RWPE1 (cell line): ENCODE results near the gene PTPRE.

Source experiments
- CTCF ChIA-PET: fragments of 350-600 bp; sonication (Branson Sonifier 250); formaldehyde crosslinking; extraction: SDS; loops from one replicate; lab custom pipeline; 2021; lab: Yijun Ruan, JAX
- POLR2A ChIA-PET: fragments of 400-600 bp; formaldehyde crosslinking; extraction: SDS; loops from one replicate; lab custom pipeline; 2020; ENCODE audit warnings: antibody characterized with exemption; ENCODE audit not compliant: low non-redundant PET; lab: Yijun Ruan, JAX
- DNase-seq: peaks from one replicate; pipeline ENCODE4 v3.0.0; 2012; ENCODE audit warnings: low spot score
- H3K27ac ChIP-seq: fragments of 450-650 bp; 2 replicates; pipeline ENCODE4 v1.5.1; 2017
- TF ChIP-seq, protein P1 (sequence below): fragments of 450-650 bp; conservative IDR thresholded peaks from 2 replicates; pipeline ENCODE4 v1.5.1; 2017; ENCODE audit warnings: low read depth, mild to moderate bottlenecking

Gene PTPRE

DNA sequence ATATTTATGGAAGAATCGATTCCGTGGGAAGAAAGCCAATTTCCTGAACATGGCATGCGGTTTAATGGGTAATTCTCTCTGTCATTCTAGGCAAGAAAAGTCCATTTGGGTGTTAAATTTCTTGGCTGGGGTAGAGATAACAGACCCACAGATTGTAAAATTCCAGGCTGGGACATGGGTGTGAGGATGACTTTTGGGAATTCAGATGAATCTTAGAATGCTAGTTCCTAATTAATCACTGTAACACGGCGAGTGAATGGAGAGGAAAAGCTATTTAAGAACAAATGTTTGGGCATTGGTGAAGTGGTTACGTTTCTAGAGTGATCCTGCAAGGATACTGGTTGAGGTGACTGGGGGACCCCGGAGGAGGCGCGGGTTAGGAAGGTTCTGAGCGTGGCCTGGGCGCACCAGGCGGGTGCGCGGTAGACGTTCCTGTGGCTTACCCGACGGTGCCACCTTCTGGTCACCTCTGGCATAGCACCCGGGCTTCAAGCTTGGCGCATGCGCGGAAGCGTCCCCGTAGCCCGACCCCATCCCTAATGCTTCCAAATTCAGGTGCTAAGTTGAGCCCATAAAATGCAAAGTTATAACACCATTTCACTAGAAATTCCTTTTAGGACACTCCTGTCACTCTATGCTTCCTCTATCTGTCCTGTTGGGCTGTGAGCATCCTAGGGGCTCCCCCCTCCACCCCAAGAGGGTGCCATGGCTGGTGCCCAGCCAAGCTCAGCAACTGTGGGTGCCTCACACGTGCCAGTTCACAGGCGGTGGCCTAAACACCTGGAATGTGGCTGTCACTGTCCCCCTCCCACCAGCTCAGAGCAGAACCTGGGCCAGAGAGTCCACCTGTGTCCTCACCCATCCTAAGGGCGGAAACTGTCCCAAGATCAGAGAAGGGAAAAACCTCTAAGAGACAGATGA is 104.4 kb downstream of the PTPRE start:
- TF ChIP-seq, protein P1, sequence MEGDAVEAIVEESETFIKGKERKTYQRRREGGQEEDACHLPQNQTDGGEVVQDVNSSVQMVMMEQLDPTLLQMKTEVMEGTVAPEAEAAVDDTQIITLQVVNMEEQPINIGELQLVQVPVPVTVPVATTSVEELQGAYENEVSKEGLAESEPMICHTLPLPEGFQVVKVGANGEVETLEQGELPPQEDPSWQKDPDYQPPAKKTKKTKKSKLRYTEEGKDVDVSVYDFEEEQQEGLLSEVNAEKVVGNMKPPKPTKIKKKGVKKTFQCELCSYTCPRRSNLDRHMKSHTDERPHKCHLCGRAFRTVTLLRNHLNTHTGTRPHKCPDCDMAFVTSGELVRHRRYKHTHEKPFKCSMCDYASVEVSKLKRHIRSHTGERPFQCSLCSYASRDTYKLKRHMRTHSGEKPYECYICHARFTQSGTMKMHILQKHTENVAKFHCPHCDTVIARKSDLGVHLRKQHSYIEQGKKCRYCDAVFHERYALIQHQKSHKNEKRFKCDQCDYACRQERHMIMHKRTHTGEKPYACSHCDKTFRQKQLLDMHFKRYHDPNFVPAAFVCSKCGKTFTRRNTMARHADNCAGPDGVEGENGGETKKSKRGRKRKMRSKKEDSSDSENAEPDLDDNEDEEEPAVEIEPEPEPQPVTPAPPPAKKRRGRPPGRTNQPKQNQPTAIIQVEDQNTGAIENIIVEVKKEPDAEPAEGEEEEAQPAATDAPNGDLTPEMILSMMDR = peak; percentile 96
- peak; percentile 96 for DNase-seq
- no peak overlapping the region for H3K27ac ChIP-seq
- CTCF ChIA-PET = interaction anchor here (0.5 to 5.9 kb wide), 52 partner anchors 8 to 1432 kb away, joined by 3 to 144 read pairs (median 4); partner anchors contain the start of gene PTPRE
- POLR2A ChIA-PET = interaction anchor here (1.2 kb wide), 1 partner anchor 103 kb away, joined by 3 read pairs; no protein-coding TSS in a partner anchor

DNA sequence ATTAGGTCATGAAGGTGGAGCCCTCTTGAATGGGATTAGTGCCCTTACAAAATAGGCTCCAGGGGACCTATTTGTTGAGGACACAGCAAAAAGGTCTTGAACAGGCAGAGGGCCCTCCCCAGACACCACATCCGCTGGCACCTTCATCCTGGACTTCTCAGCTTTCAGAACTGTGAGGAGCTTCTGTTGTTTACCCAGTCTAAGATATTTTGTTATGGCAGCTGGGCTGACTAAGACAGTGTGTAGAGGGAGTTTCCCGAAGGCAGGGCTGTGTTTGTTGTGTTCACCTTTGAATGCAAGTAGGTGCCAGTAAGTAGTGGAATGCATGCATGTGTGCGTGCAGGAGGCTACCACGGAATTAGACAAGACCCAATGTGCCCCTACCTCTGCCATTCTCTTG is 106.7 kb downstream of the PTPRE start:
- DNase-seq = no peak
- TF ChIP-seq, protein P1 = no peak
- POLR2A ChIA-PET = no interaction called here
- CTCF ChIA-PET = interaction anchor here (0.6 to 5.1 kb wide), 2 partner anchors 10 to 56 kb away, joined by 3 to 40 read pairs; no protein-coding TSS in a partner anchor
- no peak overlapping the region for H3K27ac ChIP-seq

DNA sequence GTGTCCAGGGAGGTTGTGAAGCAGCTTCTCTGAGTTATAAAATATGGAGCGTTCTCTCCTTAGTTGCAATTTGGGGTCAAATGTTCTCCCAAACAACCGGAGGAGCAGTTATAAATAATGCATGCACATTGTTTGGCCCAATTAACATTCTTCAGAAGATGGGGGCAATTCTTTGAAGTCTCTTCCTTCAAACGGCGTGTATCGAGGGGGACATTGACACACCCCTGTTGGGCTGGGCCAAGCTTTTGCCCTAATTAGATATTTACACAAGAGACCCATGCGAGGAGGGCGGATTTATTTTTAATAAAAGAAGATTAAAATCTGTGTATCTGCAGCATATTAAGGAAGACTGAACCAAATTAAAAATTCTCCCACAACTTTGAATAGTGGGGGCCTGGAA is 107.3 kb downstream of the PTPRE start:
- no peak for DNase-seq
- TF ChIP-seq, protein P1 = no peak
- POLR2A ChIA-PET = no interaction called here
- no peak overlapping the region for H3K27ac ChIP-seq
- CTCF ChIA-PET = interaction anchor here (0.6 kb wide), 1 partner anchor 10 kb away, joined by 3 read pairs; no protein-coding TSS in a partner anchor

DNA sequence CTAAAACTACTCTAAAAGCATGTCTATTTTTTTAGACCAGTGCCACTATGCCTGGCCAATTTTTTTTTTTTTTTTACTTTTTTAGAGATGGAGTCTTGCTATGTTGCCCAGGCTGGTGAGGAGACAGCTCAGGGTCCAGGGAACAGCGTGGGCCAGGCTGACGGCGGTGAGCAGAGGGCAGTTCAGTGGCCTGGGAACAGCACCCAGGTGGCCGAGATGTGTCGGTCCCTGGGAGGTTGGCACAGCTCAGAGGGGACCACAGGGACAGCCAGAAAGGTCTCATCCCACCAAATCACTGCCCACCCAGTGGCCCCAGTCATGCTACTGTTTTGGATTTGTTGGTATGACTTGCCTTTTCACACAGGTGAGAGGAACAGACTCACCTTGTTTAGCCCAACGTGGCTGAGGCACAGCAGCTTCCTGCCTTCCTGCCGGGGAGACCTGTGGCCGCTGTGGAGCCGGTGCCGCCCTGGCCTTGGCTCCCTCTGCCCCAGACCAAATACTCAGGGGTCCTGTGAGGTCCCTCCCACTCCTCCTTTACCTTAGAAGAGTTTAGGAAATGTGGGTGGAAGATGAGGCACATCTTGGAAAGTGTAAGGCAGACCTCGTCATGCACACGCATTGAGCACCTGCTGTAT is 109.6 kb downstream of the PTPRE start:
- TF ChIP-seq, protein P1 = no peak
- H3K27ac ChIP-seq = no peak overlapping the region
- POLR2A ChIA-PET = interaction anchor here (0.6 kb wide), 1 partner anchor 16 kb away, joined by 4 read pairs; no protein-coding TSS in a partner anchor
- DNase-seq = no peak
- CTCF ChIA-PET = interaction anchor here (0.7 to 1.6 kb wide), 6 partner anchors 10 to 118 kb away, joined by 3 to 9 read pairs (median 4); partner anchors contain the start of gene PTPRE

DNA sequence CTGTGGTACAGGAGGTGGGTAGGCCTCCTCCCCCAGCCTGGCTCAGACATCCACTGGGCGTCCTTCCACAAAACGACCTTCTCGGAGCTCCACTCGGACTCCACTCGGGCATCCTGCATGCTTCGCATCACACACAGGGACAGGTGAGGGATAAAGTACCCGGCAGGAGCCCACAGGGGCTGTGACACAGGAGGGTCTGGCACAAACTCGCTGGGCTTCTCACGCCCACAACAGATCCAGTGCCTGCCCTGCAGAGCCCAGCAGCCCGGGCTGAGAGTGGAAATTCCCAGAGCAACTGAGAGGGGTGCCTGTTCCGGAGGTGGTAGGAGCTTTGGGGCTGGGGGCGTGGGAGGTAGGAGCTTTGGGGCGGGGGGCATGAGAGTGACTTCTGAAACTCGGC is 110.9 kb downstream of the PTPRE start:
- DNase-seq = no peak
- ChIA-PET CTCF (interaction anchor here (1.5 kb wide), 1 partner anchor 51 kb away, joined by 3 read pairs; no protein-coding TSS in a partner anchor), POLR2A (interaction anchor here (0.6 kb wide), 1 partner anchor 164 kb away, joined by 3 read pairs; no protein-coding TSS in a partner anchor)
- TF ChIP-seq, protein P1 = no peak
- H3K27ac ChIP-seq = no peak overlapping the region

GRCh38 chr10:128018236-128018635 is 111.3 kb downstream of the PTPRE start:
- no peak for DNase-seq
- CTCF ChIA-PET = interaction anchor here (1.5 kb wide), 1 partner anchor 51 kb away, joined by 3 read pairs; no protein-coding TSS in a partner anchor
- POLR2A ChIA-PET = no interaction called here
- H3K27ac ChIP-seq = no peak overlapping the region
- TF ChIP-seq, protein P1 = no peak
